HEK293 (cell line): Measurements from ENCODE around the gene PGS1.

Experiments used
- CTCF ChIA-PET: fragments of 350-600 bp; formaldehyde crosslinking; extraction: SDS; loops from one replicate; lab custom pipeline; 2021; ENCODE audit warnings: antibody characterized with exemption; lab: Yijun Ruan, JAX
- POLR2A ChIA-PET: fragments of 300-600 bp; formaldehyde crosslinking; extraction: SDS; loops from one replicate; lab custom pipeline; 2020; ENCODE audit warnings: antibody characterized with exemption, inconsistent platforms; lab: Yijun Ruan, JAX
- H3K27ac ChIP-seq: fragments of 200-500 bp; sonication (Bioruptor generic); 2 replicates; pipeline ENCODE4 v1.5.1; 2014; ENCODE audit warnings: low read depth, low read length, control low read depth, inconsistent platforms; ENCODE audit errors: extremely low read depth
- H3K36me3 ChIP-seq, 2 experiments: fragments of 200-500 bp in 1 of 2; sonication (Bioruptor generic) in 1 of 2; 1 replicate in 1 of 2; 2 replicates in 1 of 2; pipeline ENCODE4 v1.5.1; 2014 to 2017; ENCODE audit warnings: inconsistent platforms in 2 of 2, low read length in 2 of 2; ENCODE audit not compliant: control insufficient read depth in 2 of 2, insufficient read depth in 1 of 2
- H3K4me1 ChIP-seq: fragments of 200-500 bp; sonication (Bioruptor generic); 2 replicates; pipeline ENCODE4 v1.5.1; 2014; ENCODE audit warnings: mild to moderate bottlenecking, low read length, inconsistent platforms; ENCODE audit not compliant: control insufficient read depth, insufficient read depth
- H3K4me3 ChIP-seq: 2 replicates; pipeline ENCODE4 v1.5.1; 2011; ENCODE audit warnings: low read depth, mild to moderate bottlenecking, control low read depth, low read length, moderate library complexity
- H3K9me3 ChIP-seq: fragments of 200-500 bp; sonication (Bioruptor generic); 2 replicates; pipeline ENCODE4 v1.5.1; 2014; ENCODE audit warnings: low read depth, low read length, inconsistent platforms; ENCODE audit not compliant: control insufficient read depth, insufficient read depth
- BCL11A ChIP-seq: fragments of 450-650 bp; formaldehyde crosslinking; IDR thresholded peaks from 2 replicates; pipeline ENCODE4 v1.5.1; 2016; ENCODE audit warnings: low read depth, missing biosample characterization, missing genetic modification characterization
- EGR2 ChIP-seq: fragments of 450-650 bp; formaldehyde crosslinking; IDR thresholded peaks from 2 replicates; pipeline ENCODE4 v1.5.1; 2016; ENCODE audit warnings: low read depth, missing biosample characterization, missing genetic modification characterization
- GLI2 ChIP-seq: fragments of 450-650 bp; formaldehyde crosslinking; IDR thresholded peaks from 2 replicates; pipeline ENCODE4; 2017; ENCODE audit warnings: missing biosample characterization, missing genetic modification characterization, low read depth, borderline replicate concordance
- GLIS1 ChIP-seq: fragments of 450-650 bp; formaldehyde crosslinking; IDR thresholded peaks from 2 replicates; pipeline ENCODE4 v1.5.1; 2016; ENCODE audit warnings: missing biosample characterization, missing genetic modification characterization
- HOXA7 ChIP-seq: sonication (generic); formaldehyde crosslinking; IDR thresholded peaks from 2 replicates; pipeline ENCODE4 v1.8.1; 2022; ENCODE audit warnings: missing genetic modification reagents, borderline replicate concordance
- KLF16 ChIP-seq: fragments of 450-650 bp; formaldehyde crosslinking; IDR thresholded peaks from 2 replicates; pipeline ENCODE4 v1.5.1; 2017; ENCODE audit warnings: missing biosample characterization, missing genetic modification characterization
- MEIS1 ChIP-seq: sonication (generic); formaldehyde crosslinking; IDR thresholded peaks from 2 replicates; pipeline ENCODE4 v1.8.1; 2022; ENCODE audit warnings: missing genetic modification reagents, mild to moderate bottlenecking, borderline replicate concordance
- YY1 ChIP-seq: fragments of 450-650 bp; formaldehyde crosslinking; IDR thresholded peaks from 2 replicates; pipeline ENCODE4 v1.5.1; 2018; ENCODE audit warnings: missing biosample characterization, missing genetic modification characterization
- ZBTB1 ChIP-seq: fragments of 450-650 bp; formaldehyde crosslinking; IDR thresholded peaks from 2 replicates; pipeline ENCODE4 v1.5.1; 2016; ENCODE audit warnings: missing biosample characterization, missing genetic modification characterization
- ZFHX2 ChIP-seq: fragments of 450-650 bp; formaldehyde crosslinking; conservative IDR thresholded peaks from 2 replicates; pipeline ENCODE4 v1.5.1; 2016; ENCODE audit warnings: missing biosample characterization, missing genetic modification characterization
- ZFP3 ChIP-seq: fragments of 450-650 bp; formaldehyde crosslinking; IDR thresholded peaks from 2 replicates; pipeline ENCODE4 v1.5.1; 2016; ENCODE audit warnings: low read depth, missing biosample characterization, missing genetic modification characterization
- ZNF10 ChIP-seq: fragments of 450-650 bp; formaldehyde crosslinking; IDR thresholded peaks from 2 replicates; pipeline ENCODE4 v1.5.1; 2017; ENCODE audit warnings: missing biosample characterization, missing genetic modification characterization
- ZNF112 ChIP-seq: fragments of 450-650 bp; formaldehyde crosslinking; IDR thresholded peaks from 2 replicates; pipeline ENCODE4 v1.5.0; 2017; ENCODE audit warnings: missing biosample characterization, missing genetic modification characterization
- ZNF121 ChIP-seq: fragments of 450-650 bp; formaldehyde crosslinking; IDR thresholded peaks from 2 replicates; pipeline ENCODE4 v1.5.1; 2016; ENCODE audit warnings: missing biosample characterization, missing genetic modification characterization
- ZNF133 ChIP-seq: fragments of 450-650 bp; formaldehyde crosslinking; IDR thresholded peaks from 2 replicates; pipeline ENCODE4 v1.5.1; 2016; ENCODE audit warnings: missing biosample characterization, missing genetic modification characterization
- ZNF175 ChIP-seq: fragments of 450-650 bp; formaldehyde crosslinking; IDR thresholded peaks from 2 replicates; pipeline ENCODE4 v1.5.1; 2016; ENCODE audit warnings: missing biosample characterization, missing genetic modification characterization
- ZNF239 ChIP-seq: fragments of 450-650 bp; formaldehyde crosslinking; IDR thresholded peaks from 2 replicates; pipeline ENCODE4 v1.5.1; 2016; ENCODE audit warnings: missing biosample characterization, missing genetic modification characterization
- ZNF274 ChIP-seq, 2 experiments: fragments of 200-500 bp in 1 of 2; fragments of 450-650 bp in 1 of 2; sonication (Bioruptor generic) in 1 of 2; formaldehyde crosslinking in 1 of 2; IDR thresholded peaks; 2 replicates each; pipeline versions ENCODE4 v1.5.1 to v1.6.1; 2014 to 2016; ENCODE audit warnings: borderline replicate concordance in 1 of 2, inconsistent platforms in 1 of 2, low read length in 1 of 2, missing biosample characterization in 1 of 2, missing genetic modification characterization in 1 of 2
- ZNF324 ChIP-seq: fragments of 450-650 bp; formaldehyde crosslinking; IDR thresholded peaks from 2 replicates; pipeline ENCODE4 v1.5.1; 2016; ENCODE audit warnings: missing biosample characterization, missing genetic modification characterization
- ZNF433 ChIP-seq: fragments of 450-650 bp; formaldehyde crosslinking; IDR thresholded peaks from 2 replicates; pipeline ENCODE4 v1.5.1; 2016; ENCODE audit warnings: missing biosample characterization, missing genetic modification characterization, low read depth
- ZNF501 ChIP-seq: fragments of 450-650 bp; formaldehyde crosslinking; IDR thresholded peaks from 2 replicates; pipeline ENCODE4 v1.5.1; 2016; ENCODE audit warnings: missing biosample characterization, missing genetic modification characterization
- ZNF510 ChIP-seq: fragments of 450-650 bp; formaldehyde crosslinking; IDR thresholded peaks from 2 replicates; pipeline ENCODE4 v1.5.1; 2018; ENCODE audit warnings: mild to moderate bottlenecking, missing genetic modification characterization, missing biosample characterization; ENCODE audit not compliant: insufficient replicate concordance
- ZNF530 ChIP-seq: fragments of 450-650 bp; formaldehyde crosslinking; IDR thresholded peaks from 2 replicates; pipeline ENCODE4 v1.5.1; 2016; ENCODE audit warnings: low read depth, missing biosample characterization, missing genetic modification characterization
- ZNF660 ChIP-seq: fragments of 450-650 bp; IDR thresholded peaks from 2 replicates; pipeline ENCODE4 v1.5.1; 2018; ENCODE audit warnings: missing biosample characterization, mild to moderate bottlenecking, missing genetic modification characterization
- ZNF747 ChIP-seq: fragments of 450-650 bp; formaldehyde crosslinking; IDR thresholded peaks from 2 replicates; pipeline ENCODE4 v1.5.1; 2016; ENCODE audit warnings: missing biosample characterization, missing genetic modification characterization
- ZNF76 ChIP-seq: fragments of 450-650 bp; formaldehyde crosslinking; IDR thresholded peaks from 2 replicates; pipeline ENCODE4; 2016; ENCODE audit warnings: low read depth, missing biosample characterization, missing genetic modification characterization, borderline replicate concordance
- ZNF792 ChIP-seq: fragments of 450-650 bp; formaldehyde crosslinking; IDR thresholded peaks from 2 replicates; pipeline ENCODE4 v1.5.1; 2016; ENCODE audit warnings: missing biosample characterization, missing genetic modification characterization
- ZSCAN30 ChIP-seq: fragments of 450-650 bp; IDR thresholded peaks from 2 replicates; pipeline ENCODE4 v1.5.1; 2018; ENCODE audit warnings: missing biosample characterization, mild to moderate bottlenecking, missing genetic modification characterization, moderate library complexity
- ZXDB ChIP-seq: fragments of 450-650 bp; formaldehyde crosslinking; IDR thresholded peaks from 2 replicates; pipeline ENCODE4 v1.5.1; 2016; ENCODE audit warnings: missing biosample characterization, missing genetic modification characterization
- TF ChIP-seq, protein P1 (sequence below): fragments of 450-650 bp; formaldehyde crosslinking; IDR thresholded peaks from 2 replicates; pipeline ENCODE4 v1.5.1; 2016; ENCODE audit warnings: missing biosample characterization, missing genetic modification characterization
- TF ChIP-seq, protein P2 (sequence below): fragments of 450-650 bp; formaldehyde crosslinking; conservative IDR thresholded peaks from 2 replicates; pipeline ENCODE4 v1.5.1; 2016; ENCODE audit warnings: low read depth, missing biosample characterization, missing genetic modification characterization

Gene PGS1

DNA sequence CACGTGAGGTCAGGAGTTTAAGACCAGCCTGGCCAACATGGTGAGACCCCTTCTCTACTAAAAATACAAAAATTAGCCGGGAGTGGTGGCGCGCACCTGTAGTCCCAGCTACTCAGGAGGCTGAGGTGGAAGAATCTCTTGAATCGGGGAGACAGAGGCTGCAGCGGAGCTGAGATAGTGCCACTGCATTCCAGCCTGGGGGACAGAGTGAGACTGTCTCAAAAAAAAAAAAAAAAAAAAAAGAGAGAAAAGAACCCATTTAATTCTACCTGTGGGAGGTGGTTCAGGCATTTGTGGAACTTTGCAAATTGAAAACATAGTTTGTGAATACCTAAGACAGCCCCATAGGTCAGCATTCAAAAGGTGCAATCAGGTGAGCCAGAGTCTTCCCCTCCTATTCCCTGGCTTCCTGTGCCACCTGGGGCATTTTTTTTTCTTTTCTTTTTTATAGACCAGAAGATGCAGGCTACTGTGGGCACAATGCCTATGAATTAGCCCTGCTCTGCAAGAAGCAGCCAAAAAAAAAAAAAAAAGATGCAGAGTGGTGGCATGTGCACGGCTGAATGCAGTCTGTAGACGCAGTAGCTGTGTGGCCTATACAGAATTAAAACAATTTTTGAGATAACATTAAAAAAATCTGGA, 9.5 kb upstream of the PGS1 start:
- CTCF ChIA-PET, result interaction anchor here (0.9 to 6.7 kb wide), 3 partner anchors 6 to 340 kb away, joined by 3 to 53 read pairs (median 4); no protein-coding TSS in a partner anchor
- TF ChIP-seq ZNF121 (tag by site-specific recombination) (no peak), YY1 (no peak), GLIS1 (tag by site-specific recombination) (no peak), ZXDB (tag by site-specific recombination) (no peak), EGR2 (no peak), GLI2 (tag by site-specific recombination) (no peak), ZSCAN30 (tag by site-specific recombination) (no peak), ZFP3 (tag by site-specific recombination) (no peak), ZNF510 (tag by site-specific recombination) (no peak), ZNF501 (tag by site-specific recombination) (no peak), MEIS1 (CRISPR knock-in tag) (no peak), ZNF660 (tag by site-specific recombination) (no peak)
- Histone ChIP-seq H3K27ac (no peak overlapping the region), H3K4me3 (no peak overlapping the region), H3K9me3 (no peaks in the 10 kb centered on the region), H3K4me1 (no peaks in the 10 kb centered on the region), H3K36me3 (no peaks in the 10 kb centered on the region)
- POLR2A ChIA-PET, result no interaction called here

DNA sequence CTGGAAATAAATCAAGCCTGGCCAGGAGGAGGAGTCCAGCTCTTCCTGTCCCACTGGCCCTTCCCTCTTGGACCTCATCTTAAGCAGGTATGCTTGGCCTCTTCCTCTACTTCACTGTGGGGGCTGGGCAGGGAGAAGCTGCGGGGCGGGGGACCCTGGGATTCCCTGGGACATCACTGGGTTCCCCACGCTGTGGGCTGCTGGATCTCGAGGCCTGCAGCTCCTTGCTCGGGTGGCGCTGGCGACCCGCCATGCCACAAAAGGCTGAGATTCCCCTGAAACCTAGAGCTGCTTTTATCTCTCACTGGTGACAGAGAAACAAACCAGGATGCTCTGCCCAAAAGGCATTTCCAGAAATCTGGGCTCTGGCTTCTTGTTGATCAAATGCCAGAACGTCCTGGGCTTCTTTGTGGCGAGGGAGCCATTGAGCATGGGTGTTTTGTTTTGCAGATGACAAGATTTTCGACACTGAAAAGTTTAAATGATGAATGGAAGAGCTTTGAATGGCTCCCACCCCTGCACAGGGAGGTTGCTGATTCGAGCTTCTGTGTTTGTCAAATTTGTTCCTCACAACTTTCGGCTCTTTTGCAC, 8.6 kb upstream of the PGS1 start:
- CTCF ChIA-PET, result interaction anchor here (0.5 to 6.7 kb wide), 5 partner anchors 7 to 193 kb away, joined by 3 to 53 read pairs (median 4); no protein-coding TSS in a partner anchor
- POLR2A ChIA-PET, result interaction anchor here (1.7 kb wide), 1 partner anchor 9 kb away, joined by 5 read pairs; no protein-coding TSS in a partner anchor
- Histone ChIP-seq H3K4me1 (no peaks in the 10 kb centered on the region), H3K4me3 (no peak overlapping the region), H3K36me3 (no peaks in the 10 kb centered on the region), H3K9me3 (no peaks in the 10 kb centered on the region), H3K27ac (no peak overlapping the region)
- TF ChIP-seq ZNF175 (no peak), ZNF433 (no peak), BCL11A (tag by site-specific recombination) (no peak), ZNF10 (tag by site-specific recombination) (no peak), ZNF112 (tag by site-specific recombination) (no peak), KLF16 (no peak), ZNF239 (tag by site-specific recombination) (no peak), ZNF324 (tag by site-specific recombination) (no peak), ZNF274 (IDR thresholded peaks at IDR 0.05; ENCODE audit: low read length) (no peak), ZNF274 (tag by site-specific recombination; IDR thresholded peaks at IDR 0.05; ENCODE audit: borderline replicate concordance) (no peak), ZFHX2 (no peak), ZBTB1 (no peak), ZNF792 (no peak), ZNF133 (tag by site-specific recombination) (no peak), ZNF747 (tag by site-specific recombination) (no peak), HOXA7 (CRISPR knock-in tag) (no peak), ZNF530 (tag by site-specific recombination) (no peak), ZNF76 (tag by site-specific recombination) (no peak)
- TF ChIP-seq, protein P1, sequence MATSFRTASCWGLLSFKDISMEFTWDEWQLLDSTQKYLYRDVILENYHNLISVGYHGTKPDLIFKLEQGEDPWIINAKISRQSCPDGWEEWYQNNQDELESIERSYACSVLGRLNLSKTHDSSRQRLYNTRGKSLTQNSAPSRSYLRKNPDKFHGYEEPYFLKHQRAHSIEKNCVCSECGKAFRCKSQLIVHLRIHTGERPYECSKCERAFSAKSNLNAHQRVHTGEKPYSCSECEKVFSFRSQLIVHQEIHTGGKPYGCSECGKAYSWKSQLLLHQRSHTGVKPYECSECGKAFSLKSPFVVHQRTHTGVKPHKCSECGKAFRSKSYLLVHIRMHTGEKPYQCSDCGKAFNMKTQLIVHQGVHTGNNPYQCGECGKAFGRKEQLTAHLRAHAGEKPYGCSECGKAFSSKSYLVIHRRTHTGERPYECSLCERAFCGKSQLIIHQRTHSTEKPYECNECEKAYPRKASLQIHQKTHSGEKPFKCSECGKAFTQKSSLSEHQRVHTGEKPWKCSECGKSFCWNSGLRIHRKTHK (tag by site-specific recombination), result no peak
- TF ChIP-seq, protein P2, sequence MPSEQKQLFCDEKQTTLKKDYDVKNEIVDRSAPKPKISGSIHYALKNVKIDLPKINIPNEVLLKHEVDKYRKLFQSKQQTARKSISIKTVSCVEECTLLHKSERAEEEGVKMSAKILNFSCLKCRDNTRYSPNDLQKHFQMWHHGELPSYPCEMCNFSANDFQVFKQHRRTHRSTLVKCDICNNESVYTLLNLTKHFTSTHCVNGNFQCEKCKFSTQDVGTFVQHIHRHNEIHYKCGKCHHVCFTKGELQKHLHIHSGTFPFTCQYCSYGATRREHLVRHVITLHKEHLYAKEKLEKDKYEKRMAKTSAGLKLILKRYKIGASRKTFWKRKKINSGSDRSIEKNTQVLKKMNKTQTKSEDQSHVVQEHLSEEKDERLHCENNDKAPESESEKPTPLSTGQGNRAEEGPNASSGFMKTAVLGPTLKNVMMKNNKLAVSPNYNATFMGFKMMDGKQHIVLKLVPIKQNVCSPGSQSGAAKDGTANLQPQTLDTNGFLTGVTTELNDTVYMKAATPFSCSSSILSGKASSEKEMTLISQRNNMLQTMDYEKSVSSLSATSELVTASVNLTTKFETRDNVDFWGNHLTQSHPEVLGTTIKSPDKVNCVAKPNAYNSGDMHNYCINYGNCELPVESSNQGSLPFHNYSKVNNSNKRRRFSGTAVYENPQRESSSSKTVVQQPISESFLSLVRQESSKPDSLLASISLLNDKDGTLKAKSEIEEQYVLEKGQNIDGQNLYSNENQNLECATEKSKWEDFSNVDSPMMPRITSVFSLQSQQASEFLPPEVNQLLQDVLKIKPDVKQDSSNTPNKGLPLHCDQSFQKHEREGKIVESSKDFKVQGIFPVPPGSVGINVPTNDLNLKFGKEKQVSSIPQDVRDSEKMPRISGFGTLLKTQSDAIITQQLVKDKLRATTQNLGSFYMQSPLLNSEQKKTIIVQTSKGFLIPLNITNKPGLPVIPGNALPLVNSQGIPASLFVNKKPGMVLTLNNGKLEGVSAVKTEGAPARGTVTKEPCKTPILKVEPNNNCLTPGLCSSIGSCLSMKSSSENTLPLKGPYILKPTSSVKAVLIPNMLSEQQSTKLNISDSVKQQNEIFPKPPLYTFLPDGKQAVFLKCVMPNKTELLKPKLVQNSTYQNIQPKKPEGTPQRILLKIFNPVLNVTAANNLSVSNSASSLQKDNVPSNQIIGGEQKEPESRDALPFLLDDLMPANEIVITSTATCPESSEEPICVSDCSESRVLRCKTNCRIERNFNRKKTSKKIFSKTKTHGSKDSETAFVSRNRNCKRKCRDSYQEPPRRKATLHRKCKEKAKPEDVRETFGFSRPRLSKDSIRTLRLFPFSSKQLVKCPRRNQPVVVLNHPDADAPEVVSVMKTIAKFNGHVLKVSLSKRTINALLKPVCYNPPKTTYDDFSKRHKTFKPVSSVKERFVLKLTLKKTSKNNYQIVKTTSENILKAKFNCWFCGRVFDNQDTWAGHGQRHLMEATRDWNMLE (tag by site-specific recombination), result no peak
